NT2/D1 (cell line): ENCODE measurements around the gene RADIL.

Experiments
- DNase-seq: peaks from one replicate; pipeline ENCODE4 v3.0.0-alpha.2; 2011; ENCODE audit warnings: low read depth, low spot score
- H3K27me3 ChIP-seq: 2 replicates; pipeline ENCODE4 v1.6.0; 2011; ENCODE audit warnings: mild to moderate bottlenecking; ENCODE audit not compliant: insufficient read length, insufficient read depth
- H3K36me3 ChIP-seq: 2 replicates; pipeline ENCODE4 v1.6.1; 2011; ENCODE audit warnings: mild to moderate bottlenecking, low read length, mixed read lengths; ENCODE audit not compliant: insufficient read depth, insufficient read length
- H3K4me1 ChIP-seq: 2 replicates; pipeline ENCODE4 v1.5.1; 2011; ENCODE audit not compliant: insufficient read depth, insufficient read length
- H3K4me3 ChIP-seq: 2 replicates; pipeline ENCODE4 v1.5.1; 2011; ENCODE audit warnings: low read depth; ENCODE audit not compliant: insufficient read length
- H3K9ac ChIP-seq: 2 replicates; pipeline ENCODE4 v1.6.0; 2011; ENCODE audit warnings: low read depth; ENCODE audit not compliant: insufficient read length
- H3K9me3 ChIP-seq: 2 replicates; pipeline ENCODE4 v1.5.1; 2011; ENCODE audit warnings: mild to moderate bottlenecking, low read length; ENCODE audit not compliant: insufficient read depth
- SUZ12 ChIP-seq: IDR thresholded peaks from 2 replicates; pipeline ENCODE4 v1.6.1; 2011; ENCODE audit not compliant: insufficient read length, insufficient read depth; ENCODE audit errors: extremely low read depth
- YY1 ChIP-seq: IDR thresholded peaks from 2 replicates; pipeline ENCODE4 v1.6.1; 2011; ENCODE audit not compliant: insufficient read length, insufficient read depth
- ZNF274 ChIP-seq: IDR thresholded peaks from 2 replicates; pipeline ENCODE4 v1.6.1; 2011; ENCODE audit warnings: mild to moderate bottlenecking, low read depth, low read length

RADIL gene, protein sequence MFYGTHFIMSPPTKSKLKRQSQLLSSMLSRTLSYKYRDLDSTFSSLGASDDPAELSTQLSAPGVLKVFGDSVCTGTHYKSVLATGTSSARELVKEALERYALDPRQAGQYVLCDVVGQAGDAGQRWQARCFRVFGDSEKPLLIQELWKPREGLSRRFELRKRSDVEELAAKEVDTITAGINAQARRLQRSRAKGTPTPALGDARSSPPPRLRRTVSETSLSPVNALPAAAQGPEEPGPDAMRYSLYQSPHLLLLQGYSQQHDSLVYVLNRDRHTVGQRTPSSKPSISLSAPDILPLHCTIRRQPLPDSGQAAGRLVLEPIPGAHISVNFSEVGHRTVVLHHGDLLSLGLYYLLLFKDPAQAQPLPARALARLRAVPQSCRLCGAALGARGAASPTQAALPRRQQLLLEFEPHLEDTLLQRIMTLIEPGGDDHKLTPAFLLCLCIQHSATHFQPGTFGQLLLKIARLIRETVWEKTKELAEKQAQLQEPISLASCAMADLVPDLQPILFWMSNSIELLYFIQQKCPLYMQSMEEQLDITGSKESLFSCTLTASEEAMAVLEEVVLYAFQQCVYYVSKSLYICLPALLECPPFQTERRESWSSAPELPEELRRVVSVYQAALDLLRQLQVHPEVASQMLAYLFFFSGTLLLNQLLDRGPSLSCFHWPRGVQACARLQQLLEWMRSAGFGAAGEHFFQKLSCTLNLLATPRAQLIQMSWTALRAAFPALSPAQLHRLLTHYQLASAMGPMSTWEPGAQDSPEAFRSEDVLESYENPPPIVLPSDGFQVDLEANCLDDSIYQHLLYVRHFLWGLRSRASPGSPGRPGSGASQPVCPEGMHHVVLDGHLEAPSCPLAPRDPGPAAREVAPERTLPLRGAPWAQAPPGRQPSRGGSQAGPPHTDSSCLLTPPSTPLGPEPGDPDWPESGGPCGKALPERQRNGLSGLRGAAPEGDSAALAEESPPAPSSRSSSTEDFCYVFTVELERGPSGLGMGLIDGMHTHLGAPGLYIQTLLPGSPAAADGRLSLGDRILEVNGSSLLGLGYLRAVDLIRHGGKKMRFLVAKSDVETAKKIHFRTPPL

DNA sequence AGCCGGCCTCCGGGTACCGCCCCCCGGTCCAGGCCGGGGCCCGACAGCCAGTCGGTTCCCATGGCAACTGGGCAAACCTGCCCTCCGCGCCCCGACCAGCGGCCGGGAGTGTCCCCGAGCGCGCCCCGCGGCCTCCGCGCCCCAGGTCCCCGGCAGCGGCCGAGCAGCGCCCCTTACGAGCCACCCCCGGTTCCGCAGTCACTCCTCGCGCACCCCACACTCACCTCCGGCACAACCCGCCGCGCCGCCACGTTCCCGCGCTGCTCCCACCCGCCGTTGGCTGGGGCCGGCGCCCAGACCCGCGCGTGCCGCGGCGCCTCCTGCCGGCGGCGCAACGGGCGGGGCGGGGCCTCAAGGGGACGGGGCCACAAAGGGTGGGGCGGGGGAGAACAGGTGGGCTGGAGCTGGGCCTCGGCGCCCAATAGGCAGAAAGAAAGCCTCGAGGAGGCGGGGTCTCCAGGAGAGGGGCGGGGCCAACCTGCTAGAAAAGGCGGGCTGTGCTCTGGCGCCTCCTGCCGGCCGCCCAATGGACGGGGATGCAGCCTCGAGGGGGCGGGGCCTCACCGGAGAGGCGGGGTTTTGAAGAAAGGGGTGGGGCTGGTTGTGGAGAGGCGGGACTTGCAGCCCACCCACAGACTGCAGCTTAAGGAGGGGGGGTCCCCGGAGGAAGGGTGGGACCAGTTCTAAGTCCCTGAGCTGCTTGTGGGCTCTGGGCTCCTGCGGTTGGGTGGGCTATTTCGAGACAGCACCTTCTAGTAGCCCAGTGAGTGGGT lies at the start of gene RADIL:
TSS of gene RADIL (minus strand) at position 345 of the 773 bp plus-strand sequence. CDS start 5,577 bp downstream, outside the sequence.
- Histone ChIP-seq H3K4me1 (peaks cover 6% of the 10 kb centered on the region), H3K9me3 (no peaks in the 10 kb centered on the region), H3K27me3 (no peaks in the 10 kb centered on the region), H3K36me3 (peaks cover 8% of the 10 kb centered on the region), H3K4me3 (peak within 1 kb of the TSS; percentile 80), H3K9ac (peak within 1 kb of the TSS; percentile 85)
- TF ChIP-seq ZNF274 (no peak), SUZ12 (no peak), YY1 (no peak)
- DNase-seq = peak; percentile 95

- Histone ChIP-seq H3K27me3 (no peaks in the 10 kb centered on the region), H3K9ac (no peak overlapping the region), H3K9me3 (no peaks in the 10 kb centered on the region), H3K4me1 (no peaks in the 10 kb centered on the region), H3K4me3 (no peak overlapping the region), H3K36me3 (no peaks in the 10 kb centered on the region)
- TF ChIP-seq ZNF274 = no peak
- no peak for TF ChIP-seq SUZ12
- no peak for DNase-seq
Observed at GRCh38 chr7:4931943-4932342, 48.4 kb upstream of the RADIL start.

GRCh38 chr7:4929005-4929404 lies 45.5 kb upstream of the RADIL start:
- no peak for DNase-seq
- H3K9me3 ChIP-seq = no peaks in the 10 kb centered on the region
- no peaks in the 10 kb centered on the region for H3K36me3 ChIP-seq
- H3K4me3 ChIP-seq = no peak overlapping the region
- H3K9ac ChIP-seq = no peak overlapping the region
- no peaks in the 10 kb centered on the region for H3K4me1 ChIP-seq
- TF ChIP-seq ZNF274 = no peak
- H3K27me3 ChIP-seq = no peaks in the 10 kb centered on the region

GRCh38 chr7:4928445-4928844 lies 44.9 kb upstream of the RADIL start:
- Histone ChIP-seq H3K27me3 (no peaks in the 10 kb centered on the region), H3K36me3 (no peaks in the 10 kb centered on the region), H3K4me1 (no peaks in the 10 kb centered on the region), H3K9me3 (no peaks in the 10 kb centered on the region), H3K9ac (no peak overlapping the region), H3K4me3 (no peak overlapping the region)
- no peak for DNase-seq
- TF ChIP-seq YY1 (no peak), SUZ12 (no peak), ZNF274 (no peak)

GRCh38 chr7:4919969-4920766 lies 36.7 kb upstream of the RADIL start:
- Histone ChIP-seq H3K9ac (no peak overlapping the region), H3K27me3 (no peaks in the 10 kb centered on the region), H3K4me3 (no peak overlapping the region), H3K9me3 (peaks cover 7% of the 10 kb centered on the region; the same call in 1 of the 2 replicates), H3K36me3 (no peaks in the 10 kb centered on the region), H3K4me1 (no peaks in the 10 kb centered on the region)
- DNase-seq = no peak
- no peak for TF ChIP-seq YY1
- TF ChIP-seq SUZ12 = no peak
- TF ChIP-seq ZNF274 = no peak

DNA sequence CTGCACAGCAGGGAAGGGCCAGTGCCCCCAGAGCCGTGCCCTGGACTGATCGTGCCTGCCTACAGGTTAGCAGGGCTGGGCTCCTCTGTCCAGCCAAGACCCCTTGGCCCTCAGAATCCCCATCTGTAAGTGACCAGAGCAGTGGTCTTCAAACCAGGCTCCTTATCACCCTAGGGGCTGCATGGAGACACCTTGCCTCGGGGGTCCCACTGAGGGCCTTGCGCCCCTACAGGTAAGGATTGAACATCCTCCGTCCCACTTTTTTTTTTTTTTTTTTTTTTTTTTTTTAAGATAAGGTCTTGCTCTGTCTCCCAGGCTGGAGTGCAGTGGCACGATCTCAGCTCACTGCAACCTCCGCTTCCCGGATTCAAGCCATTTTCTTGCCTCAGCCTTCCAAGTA lies 32.6 kb upstream of the RADIL start:
- H3K27me3 ChIP-seq = no peaks in the 10 kb centered on the region
- H3K4me3 ChIP-seq = no peak overlapping the region
- TF ChIP-seq SUZ12 (no peak), YY1 (no peak), ZNF274 (no peak)
- no peaks in the 10 kb centered on the region for H3K4me1 ChIP-seq
- H3K36me3 ChIP-seq = no peaks in the 10 kb centered on the region
- DNase-seq = no peak
- H3K9me3 ChIP-seq = peaks cover 7% of the 10 kb centered on the region; the same call in 1 of the 2 replicates
- no peak overlapping the region for H3K9ac ChIP-seq
